Esophagus muscularis mucosa (tissue), 4 donors: ENCODE data around the gene NDUFAF2. TPM values are rescaled to one million over a fixed set of nuclear protein-coding genes. Genes with fewer than 3 reads are reported as not detected.

Experiments
- DNase-seq: peaks from one replicate; pipeline ENCODE4 v3.0.0-alpha.2; 2017; ENCODE audit errors: extremely low spot score
- H3K27ac ChIP-seq, 4 donors: fragments of 200-600 bp; sonication (generic); replicated peaks in 1 of 4; 1 replicate in 3 of 4; 2 replicates in 1 of 4; pipeline ENCODE4 v1.5.1; 2016 to 2019; ENCODE audit warnings: mild to moderate bottlenecking in 1 of 4
- H3K27me3 ChIP-seq, 4 donors: fragments of 200-600 bp; sonication (generic); one replicate each; pipeline versions ENCODE4 v1.5.1 to v1.6.0; 2016 to 2019
- H3K36me3 ChIP-seq, 4 donors: fragments of 200-600 bp; sonication (generic); one replicate each; pipeline ENCODE4 v1.5.1; 2016 to 2019
- H3K4me1 ChIP-seq, 4 donors: fragments of 200-600 bp; sonication (generic); one replicate each; pipeline ENCODE4 v1.5.1; 2016 to 2019
- H3K4me3 ChIP-seq, 4 donors: fragments of 200-600 bp; sonication (generic); 1 replicate in 2 of 4; 2 replicates in 2 of 4; pipeline ENCODE4 v1.5.1; 2016 to 2019; ENCODE audit warnings: mild to moderate bottlenecking in 4 of 4, moderate library complexity in 1 of 4
- H3K9me3 ChIP-seq, 4 donors: fragments of 200-600 bp; sonication (generic); 1 replicate in 3 of 4; 2 replicates in 1 of 4; pipeline ENCODE4 v1.5.1; 2016 to 2019
- CTCF ChIP-seq, 3 experiments: fragments of 200-600 bp in 2 of 3; fragments of 450-650 bp in 1 of 3; sonication (generic) in 2 of 3; IDR thresholded peaks; one replicate each; pipeline ENCODE4 v1.5.1; 2017 to 2019; ENCODE audit warnings: antibody characterized with exemption in 3 of 3, mild to moderate bottlenecking in 2 of 3, moderate library complexity in 1 of 3
- EP300 ChIP-seq: sonication (generic); formaldehyde crosslinking; IDR thresholded peaks from one replicate; pipeline ENCODE4 v1.6.1; 2017; ENCODE audit warnings: antibody characterized with exemption
- POLR2A ChIP-seq: fragments of 450-650 bp; IDR thresholded peaks from one replicate; pipeline ENCODE4 v1.6.1; 2017; ENCODE audit warnings: antibody characterized with exemption, moderate library complexity, mild to moderate bottlenecking, low read depth
- POLR2AphosphoS5 ChIP-seq, 2 donors: sonication (generic); formaldehyde crosslinking; IDR thresholded peaks; one replicate each; pipeline ENCODE4 v1.6.1; 2017; ENCODE audit warnings: antibody characterized with exemption in 2 of 2
- whole genome bisulfite sequencing: methylation state at CpG from one replicate; pipeline ENCODE4 v1.1.5; 2018; 5-methylcytosine and 5-hydroxymethylcytosine counted together
- intact Hi-C: fragments of 100-400 bp; cut with DNase I; formaldehyde crosslinking; loops from one replicate; pipeline ENCODE4 v1.15.1; 2023
- total RNA-seq, 4 donors: library from RNA; depleted of rRNA; stranded (reverse); fragments of >200 nt; gene quantifications; one replicate each; pipeline versions ENCODE4 v1.1.0 to v1.2.1, GENCODE V29; 2016

The NDUFAF2 gene
- total RNA-seq, 4 donors from 2014 or later: 29.4 to 42.8 (median 39.6) TPM

DNA sequence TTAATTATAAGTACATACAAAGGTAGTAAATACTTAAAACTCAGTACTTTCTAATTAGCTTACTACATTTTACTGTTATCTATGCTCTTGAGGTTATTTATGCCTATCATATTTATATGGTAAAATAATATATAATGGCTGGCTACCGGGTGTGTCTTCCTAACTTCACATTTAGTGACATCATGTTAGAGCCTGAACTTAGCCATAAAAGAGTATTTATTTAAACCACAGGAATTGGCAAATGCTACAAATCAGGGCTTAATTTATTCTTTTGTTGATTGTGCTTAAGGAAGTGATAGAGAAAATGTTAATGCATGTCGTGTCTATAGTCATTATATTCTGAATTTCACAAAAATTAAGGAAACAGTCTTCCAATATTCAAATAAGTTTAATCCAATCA lies 73.1 kb downstream of the NDUFAF2 start:
- H3K27me3 ChIP-seq: no peaks in the 10 kb centered on the region
- H3K4me1 ChIP-seq: peaks cover 0 to 10% (median 0%) of the 10 kb centered on the region in 4 donors
- no peaks in the 10 kb centered on the region for H3K9me3 ChIP-seq
- DNase-seq: no peak
- no peaks in the 10 kb centered on the region for H3K36me3 ChIP-seq
- WGBS: 89% methylated on average over 2 of the region's 2 CpGs
- no peak for TF ChIP-seq POLR2A
- no peak for TF ChIP-seq EP300
- TF ChIP-seq CTCF (IDR thresholded peaks at IDR 0.05): no peak
- no peak for TF ChIP-seq POLR2AphosphoS5 (IDR thresholded peaks at IDR 0.05)
- intact Hi-C loops: no loop called here
- H3K27ac ChIP-seq: no peak overlapping the region
- H3K4me3 ChIP-seq: no peak overlapping the region

- 98% methylated on average over 1 of the region's 1 CpG for WGBS
- Histone ChIP-seq H3K4me1 (peaks cover 0 to 13% (median 8%) of the 10 kb centered on the region in 4 donors), H3K36me3 (no peaks in the 10 kb centered on the region), H3K27ac (no peak overlapping the region), H3K9me3 (no peaks in the 10 kb centered on the region), H3K4me3 (no peak overlapping the region), H3K27me3 (no peaks in the 10 kb centered on the region)
- no peak for DNase-seq
- TF ChIP-seq POLR2AphosphoS5 (IDR thresholded peaks at IDR 0.05): no peak
- intact Hi-C loops: no loop called here
These were observed 74.6 kb downstream of the NDUFAF2 start for GRCh38 chr5:61019642-61020041.

- DNase-seq: no peak
- TF ChIP-seq EP300: no peak
- no peak for TF ChIP-seq CTCF (IDR thresholded peaks at IDR 0.05)
- no peak for TF ChIP-seq POLR2AphosphoS5 (IDR thresholded peaks at IDR 0.05)
- TF ChIP-seq POLR2A: no peak
- 87% methylated on average over 3 of the region's 3 CpGs for WGBS
- H3K27ac ChIP-seq: no peak overlapping the region
- no peaks in the 10 kb centered on the region for H3K36me3 ChIP-seq
- H3K9me3 ChIP-seq: no peaks in the 10 kb centered on the region
- H3K4me1 ChIP-seq: peaks cover 0 to 19% (median 9%) of the 10 kb centered on the region in 4 donors
- no peaks in the 10 kb centered on the region for H3K27me3 ChIP-seq
- H3K4me3 ChIP-seq: no peak overlapping the region
- intact Hi-C loops: no loop called here
These were observed 75.4 kb downstream of the NDUFAF2 start for GRCh38 chr5:61020415-61020814.

GRCh38 chr5:61023131-61023530 lies 78.1 kb downstream of the NDUFAF2 start:
- TF ChIP-seq CTCF (IDR thresholded peaks at IDR 0.05) (no peak), POLR2A (no peak), POLR2AphosphoS5 (IDR thresholded peaks at IDR 0.05) (no peak), EP300 (no peak)
- Histone ChIP-seq H3K9me3 (no peaks in the 10 kb centered on the region), H3K27ac (no peak overlapping the region), H3K4me1 (peaks cover 0 to 22% (median 9%) of the 10 kb centered on the region in 4 donors), H3K4me3 (no peak overlapping the region), H3K27me3 (no peaks in the 10 kb centered on the region), H3K36me3 (no peaks in the 10 kb centered on the region)
- WGBS: 49% methylated on average over 1 of the region's 1 CpG
- intact Hi-C loops: no loop called here
- no peak for DNase-seq

GRCh38 chr5:61026004-61026403 lies 81.0 kb downstream of the NDUFAF2 start:
- H3K27me3 ChIP-seq: no peaks in the 10 kb centered on the region
- WGBS: 56% methylated on average over 2 of the region's 2 CpGs
- intact Hi-C loops: no loop called here
- H3K36me3 ChIP-seq: no peaks in the 10 kb centered on the region
- H3K27ac ChIP-seq: no peak overlapping the region
- TF ChIP-seq POLR2A: no peak
- H3K9me3 ChIP-seq: no peaks in the 10 kb centered on the region
- H3K4me3 ChIP-seq: no peak overlapping the region
- DNase-seq: no peak
- H3K4me1 ChIP-seq: peaks cover 8 to 35% (median 27%) of the 10 kb centered on the region in 4 donors

DNA sequence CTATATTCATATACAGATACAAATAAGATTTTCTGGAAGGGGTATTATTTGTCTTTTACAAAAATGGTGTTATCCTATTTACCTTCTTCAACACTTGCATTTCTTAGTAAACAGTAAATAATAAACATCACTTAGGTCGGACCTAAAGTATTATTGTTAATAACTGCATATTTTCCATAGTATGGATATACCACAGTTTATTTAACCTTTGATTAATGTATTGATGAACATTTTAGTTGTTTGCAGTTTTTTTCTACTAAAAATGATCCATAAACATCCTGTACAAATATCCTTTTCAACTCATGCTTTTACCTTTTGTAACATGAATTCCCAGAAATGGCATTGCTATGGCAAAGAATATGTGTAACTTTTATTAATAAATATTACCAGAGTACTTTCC lies 83.4 kb downstream of the NDUFAF2 start:
- H3K36me3 ChIP-seq: no peaks in the 10 kb centered on the region
- no peak for DNase-seq
- H3K4me3 ChIP-seq: no peak overlapping the region
- H3K27me3 ChIP-seq: no peaks in the 10 kb centered on the region
- no peaks in the 10 kb centered on the region for H3K9me3 ChIP-seq
- no peak overlapping the region for H3K27ac ChIP-seq
- TF ChIP-seq POLR2A: no peak
- no peak for TF ChIP-seq CTCF (IDR thresholded peaks at IDR 0.05)
- TF ChIP-seq EP300: no peak
- TF ChIP-seq POLR2AphosphoS5 (IDR thresholded peaks at IDR 0.05): no peak
- 91% methylated on average over 1 of the region's 1 CpG for WGBS
- intact Hi-C loops: no loop called here
- H3K4me1 ChIP-seq: peaks cover 8 to 35% (median 26%) of the 10 kb centered on the region in 4 donors
